Prostate gland (tissue), 2 donors: ENCODE measurements around the gene KATNB1. TPM values are rescaled to one million over a fixed set of nuclear protein-coding genes. Genes with fewer than 3 reads are reported as not detected.

Experiments
- DNase-seq: peaks from one replicate; pipeline ENCODE4 v3.0.0-alpha.2; 2019; ENCODE audit warnings: low spot score
- H3K27ac ChIP-seq, 2 donors: fragments of 200-600 bp; sonication (generic); 2 replicates each; pipeline ENCODE4 v1.5.1; 2017 to 2019
- H3K27me3 ChIP-seq: fragments of 200-600 bp; sonication (generic); replicated peaks from 2 replicates; pipeline ENCODE4 v1.5.1; 2019; ENCODE audit not compliant: insufficient read depth
- H3K36me3 ChIP-seq, 2 donors: fragments of 200-600 bp; sonication (generic); 1 replicate in 1 of 2; 2 replicates in 1 of 2; pipeline versions ENCODE4 v1.5.1 to v1.8.1; 2017 to 2019
- H3K4me1 ChIP-seq: fragments of 200-600 bp; sonication (generic); replicated peaks from 2 replicates; pipeline ENCODE4 v1.5.1; 2019
- H3K4me3 ChIP-seq, 2 donors: fragments of 200-600 bp; sonication (generic); 2 replicates each; pipeline ENCODE4 v1.5.1; 2017 to 2019
- H3K9me3 ChIP-seq: fragments of 200-600 bp; sonication (generic); 2 replicates; pipeline ENCODE4 v1.5.1; 2017
- CTCF ChIP-seq, 4 experiments: fragments of 200-600 bp in 2 of 4; fragments of 450-650 bp in 2 of 4; sonication (generic) in 2 of 4; IDR thresholded peaks; 1 replicate in 3 of 4; 2 replicates in 1 of 4; pipeline ENCODE4 v1.5.1; 2016 to 2019; ENCODE audit warnings: antibody characterized with exemption in 4 of 4, mild to moderate bottlenecking in 2 of 4, moderate library complexity in 2 of 4
- POLR2A ChIP-seq: fragments of 450-650 bp; IDR thresholded peaks from one replicate; pipeline ENCODE4 v1.6.1; 2016; ENCODE audit warnings: antibody characterized with exemption, mild to moderate bottlenecking
- POLR2AphosphoS5 ChIP-seq: sonication (generic); formaldehyde crosslinking; IDR thresholded peaks from one replicate; pipeline ENCODE4 v1.6.1; 2017; ENCODE audit warnings: antibody characterized with exemption
- WGBS: methylation state at CpG from one replicate; pipeline ENCODE4 v1.1.5; 2018; 5-methylcytosine and 5-hydroxymethylcytosine counted together
- intact Hi-C: fragments of 100-400 bp; cut with DNase I; formaldehyde crosslinking; loops from one replicate; pipeline ENCODE4 v1.14.2; 2022
- total RNA-seq, 2 donors: library from RNA; depleted of rRNA; stranded (reverse); fragments of >200 nt; gene quantifications; one replicate each; pipeline ENCODE4 v1.1.0, GENCODE V29; 2016

KATNB1 gene
- total RNA-seq, 2 donors from 2014 or later = 22.7 to 30.2 TPM

DNA sequence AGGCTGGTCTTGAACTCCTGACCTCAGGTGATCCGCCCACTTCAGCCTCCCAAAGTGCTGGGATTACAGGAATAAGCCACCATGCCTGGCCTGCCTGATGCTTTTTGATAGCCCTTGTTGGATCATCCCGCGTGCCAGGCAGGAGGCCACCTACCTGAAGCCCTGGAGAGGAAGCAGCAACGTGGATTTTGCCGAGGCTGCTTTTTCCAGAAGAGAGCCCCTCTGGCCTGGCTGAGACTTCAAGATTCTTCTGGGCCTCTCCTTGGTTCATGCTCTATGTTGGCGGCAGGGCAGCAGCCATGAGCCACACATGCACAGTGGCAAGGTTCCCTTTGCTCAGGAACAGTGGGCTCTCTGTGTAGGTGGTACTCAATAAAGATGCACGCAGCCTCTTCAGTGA, 11.5 kb downstream of the KATNB1 start:
- TF ChIP-seq POLR2AphosphoS5 (no peak), POLR2A (no peak), CTCF (IDR thresholded peaks at IDR 0.05) (no peak)
- H3K27ac ChIP-seq = no peak overlapping the region
- intact Hi-C loops = no loop called here

DNA sequence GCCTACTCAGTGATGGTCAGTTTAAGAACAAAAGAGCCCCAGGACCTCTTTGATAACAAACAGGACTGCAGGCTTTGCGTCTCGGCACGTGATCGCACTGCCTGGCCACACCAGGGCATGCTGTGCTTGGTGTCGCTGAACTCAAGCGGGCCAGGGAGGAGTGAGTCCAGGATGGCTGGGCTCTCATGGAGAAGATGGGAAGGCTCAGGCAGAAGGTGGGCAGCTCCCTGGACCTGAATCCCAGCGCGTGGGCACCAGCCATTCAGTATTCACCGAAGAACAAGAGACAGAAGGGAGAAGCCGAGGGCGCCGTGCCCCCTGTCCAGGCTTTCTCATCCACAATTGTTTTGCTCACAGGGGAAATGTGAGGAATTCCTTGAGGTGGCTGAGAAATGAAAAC, 11.9 kb downstream of the KATNB1 start:
- no peak overlapping the region for H3K27ac ChIP-seq
- WGBS = 97% methylated on average over 12 of the region's 12 CpGs
- no peaks in the 10 kb centered on the region for H3K27me3 ChIP-seq
- no peak for DNase-seq
- TF ChIP-seq POLR2AphosphoS5 (no peak), CTCF (IDR thresholded peaks at IDR 0.05) (no peak), POLR2A (no peak)
- H3K4me3 ChIP-seq = no peak overlapping the region
- H3K4me1 ChIP-seq = no peaks in the 10 kb centered on the region
- no peaks in the 10 kb centered on the region for H3K9me3 ChIP-seq
- no peaks in the 10 kb centered on the region for H3K36me3 ChIP-seq
- intact Hi-C loops = no loop called here

More for the DNA sequence above, 11.5 kb downstream of the KATNB1 start:
- no peak for DNase-seq
- Histone ChIP-seq H3K9me3 (no peaks in the 10 kb centered on the region), H3K4me3 (no peak overlapping the region), H3K27me3 (no peaks in the 10 kb centered on the region), H3K4me1 (no peaks in the 10 kb centered on the region), H3K36me3 (no peaks in the 10 kb centered on the region)
- WGBS = 93% methylated on average over 7 of the region's 7 CpGs

DNA sequence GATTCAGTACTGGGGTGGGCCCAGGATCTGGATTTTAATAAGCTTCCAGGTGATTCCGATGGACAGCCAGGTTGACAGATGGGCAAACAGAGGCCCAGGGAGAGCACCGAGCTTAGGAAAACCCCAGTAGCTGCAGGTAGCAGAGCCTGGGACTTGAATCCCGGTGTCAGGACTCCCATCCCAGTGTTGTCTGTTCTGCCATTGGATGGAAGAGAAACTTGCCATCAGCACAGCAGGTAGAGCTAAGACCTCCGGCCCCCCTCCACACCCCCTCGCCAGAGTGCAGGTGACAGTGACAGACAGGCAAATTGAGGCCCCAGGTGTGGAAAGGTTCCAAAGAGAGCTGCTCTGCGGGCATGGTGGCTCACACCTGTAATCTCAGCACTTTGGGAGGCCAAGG, 12.4 kb downstream of the KATNB1 start:
- intact Hi-C loops = no loop called here

DNA sequence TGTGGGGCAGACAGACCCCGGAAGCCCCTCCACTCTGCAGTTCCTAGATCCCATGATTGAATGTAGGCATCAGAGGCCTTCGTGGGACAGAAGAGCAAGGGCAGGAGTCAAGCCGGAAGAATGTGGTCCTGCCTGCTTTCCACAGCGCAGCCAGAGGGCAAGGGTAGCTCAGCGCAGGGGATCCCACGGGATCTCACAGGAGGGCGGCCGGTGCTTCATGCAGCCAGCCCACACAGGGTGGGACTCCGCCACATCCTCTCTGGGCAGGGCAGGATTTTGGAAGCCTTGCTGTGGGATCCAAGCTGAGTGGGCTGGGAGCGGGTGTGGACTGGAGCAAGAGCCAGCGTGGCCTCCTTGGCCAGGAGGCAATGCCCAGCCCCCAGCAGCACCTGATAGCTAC, 13.0 kb downstream of the KATNB1 start:
- Histone ChIP-seq H3K27ac (no peak overlapping the region), H3K4me3 (no peak overlapping the region), H3K27me3 (no peaks in the 10 kb centered on the region), H3K4me1 (no peaks in the 10 kb centered on the region), H3K36me3 (no peaks in the 10 kb centered on the region), H3K9me3 (no peaks in the 10 kb centered on the region)
- WGBS = 78% methylated on average over 11 of the region's 11 CpGs
- no peak for DNase-seq
- intact Hi-C loops = no loop called here
- TF ChIP-seq CTCF (IDR thresholded peaks at IDR 0.05) = no peak
- no peak for TF ChIP-seq POLR2A
- no peak for TF ChIP-seq POLR2AphosphoS5

More for the DNA sequence above, 12.4 kb downstream of the KATNB1 start:
- H3K4me3 ChIP-seq = no peak overlapping the region
- no peaks in the 10 kb centered on the region for H3K4me1 ChIP-seq
- no peak overlapping the region for H3K27ac ChIP-seq
- no peak for TF ChIP-seq POLR2A
- TF ChIP-seq CTCF (IDR thresholded peaks at IDR 0.05) = no peak
- no peak for TF ChIP-seq POLR2AphosphoS5
- no peak for DNase-seq
- no peaks in the 10 kb centered on the region for H3K9me3 ChIP-seq
- no peaks in the 10 kb centered on the region for H3K27me3 ChIP-seq
- WGBS = 89% methylated on average over 6 of the region's 6 CpGs
- no peaks in the 10 kb centered on the region for H3K36me3 ChIP-seq

GRCh38 chr16:57749101-57749692, 13.6 kb downstream of the KATNB1 start:
- Histone ChIP-seq H3K9me3 (no peaks in the 10 kb centered on the region), H3K4me1 (no peaks in the 10 kb centered on the region), H3K36me3 (no peaks in the 10 kb centered on the region), H3K4me3 (no peak overlapping the region), H3K27me3 (no peaks in the 10 kb centered on the region), H3K27ac (no peak overlapping the region)
- intact Hi-C loops = no loop called here
- no peak for TF ChIP-seq CTCF (IDR thresholded peaks at IDR 0.05)
- no peak for TF ChIP-seq POLR2AphosphoS5
- no peak for TF ChIP-seq POLR2A
- 77% methylated on average over 3 of the region's 3 CpGs for WGBS
- DNase-seq = no peak
